B cell (primary cell): Measurements from ENCODE around the gene ANKS6. TPM values are rescaled to one million over a fixed set of nuclear protein-coding genes. Genes with fewer than 3 reads are reported as not detected.

Experiments used
- ATAC-seq: fragments of 200-7000 bp; cut with Tn5 transposase; one replicate; pipeline ENCODE4 v1.10.0; 2021; ENCODE audit warnings: low read depth, mild to moderate bottlenecking, moderate number of reproducible peaks, moderate library complexity
- CTCF ChIA-PET: fragments of 350-600 bp; sonication (Branson Sonifier 250); formaldehyde crosslinking; loops from one replicate; lab custom pipeline; 2021; ENCODE audit warnings: antibody characterized with exemption, inconsistent platforms; lab: Charles Lee
- POLR2A ChIA-PET: fragments of 350-600 bp; sonication (Branson Sonifier 250); formaldehyde crosslinking; loops from one replicate; lab custom pipeline; 2021; ENCODE audit warnings: antibody characterized with exemption; lab: Charles Lee
- DNase-seq: peaks from one replicate; pipeline ENCODE4 v3.0.0; 2013
- H2AFZ ChIP-seq: 2 replicates; pipeline ENCODE4 v1.6.1; 2012; ENCODE audit warnings: mild to moderate bottlenecking, low read depth, low read length; ENCODE audit not compliant: insufficient read depth, poor library complexity, severe bottlenecking
- H3K27ac ChIP-seq, 2 donors: 1 replicate in 1 of 2; 2 replicates in 1 of 2; pipeline ENCODE4 v1.5.1; 2012 to 2013; ENCODE audit warnings: low read length in 2 of 2, mild to moderate bottlenecking in 2 of 2, moderate library complexity in 1 of 2
- H3K27me3 ChIP-seq, 4 experiments: fragments of 200-600 bp in 1 of 4; sonication (generic) in 1 of 4; replicated peaks in 1 of 4; 1 replicate in 2 of 4; 2 replicates in 2 of 4; pipeline versions ENCODE4 v1.6.1 to v1.7.0; 2013 to 2016; ENCODE audit warnings: low read length in 3 of 4, mild to moderate bottlenecking in 2 of 4, mixed read lengths in 1 of 4, moderate library complexity in 1 of 4; ENCODE audit not compliant: insufficient read depth in 4 of 4, control insufficient read depth in 3 of 4; ENCODE audit errors: control extremely low read depth in 1 of 4
- H3K36me3 ChIP-seq, 2 experiments: replicated peaks in 1 of 2; 1 replicate in 1 of 2; 2 replicates in 1 of 2; pipeline versions ENCODE4 v1.6.1 to v1.7.1; 2013; ENCODE audit warnings: low read length in 1 of 2; ENCODE audit not compliant: insufficient read depth in 2 of 2, control insufficient read depth in 1 of 2; ENCODE audit errors: control extremely low read depth in 1 of 2, extremely low read depth in 1 of 2
- H3K4me1 ChIP-seq, 2 donors: fragments of 200-600 bp in 1 of 2; sonication (generic) in 1 of 2; 1 replicate in 1 of 2; 2 replicates in 1 of 2; pipeline versions ENCODE4 v1.5.1 to v1.6.1; 2013 to 2017; ENCODE audit warnings: low read length in 2 of 2; ENCODE audit not compliant: control insufficient read depth in 2 of 2, insufficient read depth in 2 of 2
- H3K4me2 ChIP-seq: replicated peaks from 2 replicates; pipeline ENCODE3; 2012; ENCODE audit warnings: mild to moderate bottlenecking, low read depth, low read length; ENCODE audit not compliant: poor library complexity, severe bottlenecking
- H3K4me3 ChIP-seq, 5 experiments: fragments of 200-600 bp in 1 of 5; sonication (generic) in 1 of 5; 1 replicate in 3 of 5; 2 replicates in 2 of 5; pipeline versions ENCODE4 v1.5.1 to v1.7.0; 2011 to 2016; ENCODE audit warnings: low read length in 4 of 5, mild to moderate bottlenecking in 4 of 5, low read depth in 2 of 5, control low read depth in 1 of 5, moderate library complexity in 1 of 5; ENCODE audit not compliant: insufficient read depth in 1 of 5; ENCODE audit errors: control extremely low read depth in 1 of 5, extremely low read depth in 1 of 5
- H3K79me2 ChIP-seq: fragments of 200-600 bp; sonication (generic); one replicate; pipeline ENCODE4 v1.6.0; 2016; ENCODE audit warnings: low read length; ENCODE audit not compliant: control insufficient read depth, insufficient read depth
- H3K9ac ChIP-seq: fragments of 200-600 bp; sonication (generic); 2 replicates; pipeline ENCODE4 v1.6.1; 2017; ENCODE audit warnings: mild to moderate bottlenecking, low read length, moderate library complexity
- H3K9me3 ChIP-seq, 3 donors: one replicate each; pipeline versions ENCODE4 v1.6.1 to v1.7.1; 2013; ENCODE audit warnings: low read length in 2 of 3; ENCODE audit not compliant: control insufficient read depth in 2 of 3, insufficient read depth in 1 of 3; ENCODE audit errors: control extremely low read depth in 1 of 3
- H4K20me1 ChIP-seq: 2 replicates; pipeline ENCODE4 v1.6.0; 2012; ENCODE audit warnings: mild to moderate bottlenecking, low read length; ENCODE audit not compliant: insufficient read depth, control insufficient read depth, poor library complexity, severe bottlenecking
- H3K27ac Mint-ChIP-seq: one replicate; pipeline ENCODE4 v1.8.0; 2021; ENCODE audit warnings: mixed read lengths
- H3K27me3 Mint-ChIP-seq: one replicate; pipeline ENCODE4 v1.8.0; 2021; ENCODE audit warnings: mixed read lengths
- H3K4me1 Mint-ChIP-seq: one replicate; pipeline ENCODE4 v1.8.0; 2021; ENCODE audit warnings: mixed read lengths
- H3K4me3 Mint-ChIP-seq: one replicate; pipeline ENCODE4 v1.8.0; 2021; ENCODE audit warnings: mixed read lengths
- H3K9me3 Mint-ChIP-seq: one replicate; pipeline ENCODE4 v1.8.0; 2022; ENCODE audit warnings: mixed read lengths; ENCODE audit not compliant: insufficient read depth
- EZH2 ChIP-seq: IDR thresholded peaks from 2 replicates; pipeline ENCODE4 v1.6.1; 2012; ENCODE audit warnings: borderline replicate concordance, low read depth, mild to moderate bottlenecking, moderate library complexity, low read length; ENCODE audit not compliant: insufficient read depth, poor library complexity, severe bottlenecking
- WGBS: methylation state at CpG from one replicate; pipeline ENCODE4 v1.1.5; 2013; ENCODE audit warnings: missing lambda C conversion rate; ENCODE audit not compliant: insufficient coverage; 5-methylcytosine and 5-hydroxymethylcytosine counted together
- intact Hi-C: fragments of 100-400 bp; cut with micrococcal nuclease; formaldehyde crosslinking; loops from one replicate; pipeline ENCODE4 v1.10.0; 2022
- polyA plus RNA-seq: library from polyadenylated mRNA; depleted of rRNA; stranded (reverse); fragments of >200 nt; gene quantifications from 2 replicates; pipeline ENCODE4 v1.2.3, GENCODE V29; 2012
- total RNA-seq, 2 donors: library from RNA; stranded (reverse); fragments of 120-200 nt in 1 of 2; gene quantifications; 1 replicate in 1 of 2; 2 replicates in 1 of 2; pipeline versions ENCODE4 v1.2.3 to v1.2.4, GENCODE V29; 2013 to 2022
- TF ChIP-seq, protein P1 (sequence below): fragments of 200-600 bp; IDR thresholded peaks from one replicate; pipeline ENCODE4 v1.8.0; 2022; ENCODE audit warnings: antibody characterized with exemption, mild to moderate bottlenecking

The ANKS6 gene
- total and polyA plus RNA-seq, 2 donors (not counting 1 experiment from before 2014, with no cell fraction given) = 11.4 to 16.1 TPM

DNA sequence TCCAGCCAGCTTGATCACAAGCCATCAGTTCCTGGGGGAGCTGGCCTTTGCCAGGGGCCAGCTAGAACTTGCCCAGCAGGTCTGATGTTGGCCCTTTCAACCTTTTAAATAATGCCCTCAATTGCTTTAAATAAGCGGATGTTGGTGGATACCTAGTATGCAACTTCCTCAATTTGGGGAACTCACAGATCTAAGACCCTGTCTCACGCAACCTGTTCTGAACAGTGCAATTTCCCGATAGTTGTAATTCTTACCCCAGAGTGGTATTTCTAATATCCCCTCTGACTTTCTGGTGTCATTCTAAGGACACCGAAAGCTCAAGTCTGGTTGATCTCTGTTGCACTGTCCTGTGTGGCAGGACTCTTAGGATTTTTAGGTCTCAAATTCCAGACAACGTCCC lies 34.2 kb upstream of the ANKS6 start:
- no peaks in the 10 kb centered on the region for H3K9me3 ChIP-seq
- H3K36me3 ChIP-seq = no peaks in the 10 kb centered on the region
- no peak for TF ChIP-seq EZH2
- TF ChIP-seq, protein P1, sequence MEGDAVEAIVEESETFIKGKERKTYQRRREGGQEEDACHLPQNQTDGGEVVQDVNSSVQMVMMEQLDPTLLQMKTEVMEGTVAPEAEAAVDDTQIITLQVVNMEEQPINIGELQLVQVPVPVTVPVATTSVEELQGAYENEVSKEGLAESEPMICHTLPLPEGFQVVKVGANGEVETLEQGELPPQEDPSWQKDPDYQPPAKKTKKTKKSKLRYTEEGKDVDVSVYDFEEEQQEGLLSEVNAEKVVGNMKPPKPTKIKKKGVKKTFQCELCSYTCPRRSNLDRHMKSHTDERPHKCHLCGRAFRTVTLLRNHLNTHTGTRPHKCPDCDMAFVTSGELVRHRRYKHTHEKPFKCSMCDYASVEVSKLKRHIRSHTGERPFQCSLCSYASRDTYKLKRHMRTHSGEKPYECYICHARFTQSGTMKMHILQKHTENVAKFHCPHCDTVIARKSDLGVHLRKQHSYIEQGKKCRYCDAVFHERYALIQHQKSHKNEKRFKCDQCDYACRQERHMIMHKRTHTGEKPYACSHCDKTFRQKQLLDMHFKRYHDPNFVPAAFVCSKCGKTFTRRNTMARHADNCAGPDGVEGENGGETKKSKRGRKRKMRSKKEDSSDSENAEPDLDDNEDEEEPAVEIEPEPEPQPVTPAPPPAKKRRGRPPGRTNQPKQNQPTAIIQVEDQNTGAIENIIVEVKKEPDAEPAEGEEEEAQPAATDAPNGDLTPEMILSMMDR = no peak
- H3K27ac Mint-ChIP-seq = no peak overlapping the region
- no peaks in the 10 kb centered on the region for H3K4me1 Mint-ChIP-seq
- H4K20me1 ChIP-seq = no peaks in the 10 kb centered on the region
- H3K27me3 ChIP-seq = no peaks in the 10 kb centered on the region
- H3K4me2 ChIP-seq = no peak overlapping the region
- no peak overlapping the region for H3K4me3 ChIP-seq
- no peak overlapping the region for H3K27ac ChIP-seq
- DNase-seq (no peak), ATAC-seq (no peak)
- 94% methylated on average over 3 of the region's 5 CpGs for WGBS
- ChIA-PET CTCF (interaction anchor here (1.8 kb wide), 1 partner anchor 17 kb away, joined by 7 read pairs; no protein-coding TSS in a partner anchor), POLR2A (no interaction called here)
- no peaks in the 10 kb centered on the region for H3K9me3 Mint-ChIP-seq
- no peak overlapping the region for H2AFZ ChIP-seq
- no peaks in the 10 kb centered on the region for H3K4me1 ChIP-seq
- no peaks in the 10 kb centered on the region for H3K27me3 Mint-ChIP-seq
- intact Hi-C loops = no loop called here
- no peak overlapping the region for H3K4me3 Mint-ChIP-seq
- no peak overlapping the region for H3K9ac ChIP-seq
- no peaks in the 10 kb centered on the region for H3K79me2 ChIP-seq

DNA sequence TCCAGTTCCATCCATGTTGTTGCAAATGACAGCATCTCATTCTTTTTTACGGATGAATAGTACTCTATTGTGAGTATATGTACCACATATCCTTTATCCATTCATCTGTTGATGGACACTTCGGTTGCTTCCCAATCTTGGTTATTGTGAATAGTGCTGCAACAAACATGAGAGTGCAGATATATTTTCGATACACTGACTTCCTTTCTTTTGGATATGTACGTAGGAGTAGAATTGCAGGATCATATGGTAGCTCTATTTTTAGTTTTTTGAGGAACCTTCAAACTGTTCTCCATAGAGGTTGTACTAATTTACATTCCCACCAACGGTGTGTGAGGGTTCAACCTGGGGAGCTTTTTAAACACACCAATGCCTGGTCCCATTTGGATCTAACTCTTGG lies 33.4 kb upstream of the ANKS6 start:
- Histone ChIP-seq H3K9me3 (no peaks in the 10 kb centered on the region), H3K27ac (no peak overlapping the region), H3K27me3 (no peaks in the 10 kb centered on the region), H3K36me3 (no peaks in the 10 kb centered on the region), H2AFZ (no peak overlapping the region), H4K20me1 (no peaks in the 10 kb centered on the region), H3K4me2 (no peak overlapping the region), H3K9ac (no peak overlapping the region), H3K79me2 (no peaks in the 10 kb centered on the region), H3K4me1 (no peaks in the 10 kb centered on the region), H3K4me3 (no peak overlapping the region)
- Mint-ChIP-seq H3K27me3 (no peaks in the 10 kb centered on the region), H3K4me3 (no peak overlapping the region), H3K9me3 (no peaks in the 10 kb centered on the region), H3K27ac (no peak overlapping the region), H3K4me1 (no peaks in the 10 kb centered on the region)
- no peak for DNase-seq
- CTCF ChIA-PET = interaction anchor here (1.8 kb wide), 1 partner anchor 18 kb away, joined by 7 read pairs; no protein-coding TSS in a partner anchor
- intact Hi-C loops = no loop called here
- WGBS = 80% methylated on average over 1 of the region's 5 CpGs
- TF ChIP-seq, protein P1 = no peak
- TF ChIP-seq EZH2 = no peak
- POLR2A ChIA-PET = no interaction called here
- no peak for ATAC-seq
